Neural cell (in vitro differentiated cells): ENCODE measurements around the gene CREBL2. TPM values are rescaled to one million over a fixed set of nuclear protein-coding genes. Genes with fewer than 3 reads are reported as not detected.

Experiments
- H2AFZ ChIP-seq: fragments of 200-600, 300-800 bp; sonication (generic), shearing (Covaris generic); 2 replicates; pipeline ENCODE4 v1.6.0; 2014; ENCODE audit warnings: low read depth, mild to moderate bottlenecking, antibody characterized with exemption, low read length, moderate library complexity
- H3F3A ChIP-seq: fragments of 200-600 bp; shearing (Covaris generic); 2 replicates; pipeline ENCODE4 v1.6.1; 2016; ENCODE audit warnings: mild to moderate bottlenecking, moderate library complexity, mixed read lengths, antibody characterized with exemption, low read length; ENCODE audit not compliant: insufficient read depth, poor library complexity, severe bottlenecking
- H3K27ac ChIP-seq: fragments of 200-600, 300-800 bp; sonication (generic), shearing (Covaris generic); 2 replicates; pipeline ENCODE4 v1.5.1; 2014; ENCODE audit warnings: mild to moderate bottlenecking, low read length, moderate library complexity
- H3K27me3 ChIP-seq: fragments of 300-800, 200-600 bp; sonication (generic), shearing (Covaris generic); 2 replicates; pipeline ENCODE4 v1.6.0; 2014; ENCODE audit warnings: mild to moderate bottlenecking, low read depth, low read length, moderate library complexity; ENCODE audit not compliant: insufficient read depth
- H3K36me3 ChIP-seq: fragments of 300-800, 200-600 bp; sonication (generic), shearing (Covaris generic); 2 replicates; pipeline ENCODE4 v1.5.1; 2014; ENCODE audit warnings: mild to moderate bottlenecking, antibody characterized with exemption, low read length, moderate library complexity; ENCODE audit not compliant: insufficient read depth
- H3K4me2 ChIP-seq: fragments of 300-800, 200-600 bp; sonication (generic), shearing (Covaris generic); 2 replicates; pipeline ENCODE4 v1.6.0; 2014; ENCODE audit warnings: mild to moderate bottlenecking, low read length
- H3K4me3 ChIP-seq: fragments of 300-800, 200-600 bp; sonication (generic), shearing (Covaris generic); 2 replicates; pipeline ENCODE4 v1.5.1; 2014; ENCODE audit warnings: mild to moderate bottlenecking, low read length, moderate library complexity
- H3K79me2 ChIP-seq: fragments of 200-600 bp; shearing (Covaris generic); replicated peaks from 2 replicates; pipeline ENCODE4 v1.6.0; 2014; ENCODE audit warnings: mild to moderate bottlenecking, low read length, moderate library complexity; ENCODE audit not compliant: insufficient read depth
- H3K9ac ChIP-seq: fragments of 300-800, 200-600 bp; sonication (generic), shearing (Covaris generic); 2 replicates; pipeline ENCODE4 v1.6.1; 2016; ENCODE audit warnings: mild to moderate bottlenecking, low read length, mixed read lengths
- H3K9me2 ChIP-seq: fragments of 200-600 bp; shearing (Covaris generic); 2 replicates; pipeline ENCODE4 v1.6.1; 2016; ENCODE audit warnings: mild to moderate bottlenecking, low read length, mixed read lengths; ENCODE audit not compliant: insufficient read depth
- H3K9me3 ChIP-seq: fragments of 200-600, 300-800 bp; sonication (generic), shearing (Covaris generic); 2 replicates; pipeline ENCODE4 v1.6.1; 2016; ENCODE audit warnings: mild to moderate bottlenecking, mixed run types, low read length, moderate library complexity, mixed read lengths
- H4K20me1 ChIP-seq: fragments of 200-600 bp; shearing (Covaris generic); 2 replicates; pipeline ENCODE4 v1.6.1; 2016; ENCODE audit warnings: mild to moderate bottlenecking, mixed run types; ENCODE audit not compliant: insufficient read depth
- EP300 ChIP-seq: fragments of 450-650 bp; conservative IDR thresholded peaks from 2 replicates; pipeline ENCODE4 v1.6.1; 2014; ENCODE audit warnings: antibody characterized with exemption, mild to moderate bottlenecking, moderate library complexity; ENCODE audit not compliant: poor library complexity, severe bottlenecking
- EZH2 ChIP-seq: fragments of 200-600, 300-800 bp; shearing (Covaris generic), sonication (generic); IDR thresholded peaks from 2 replicates; pipeline ENCODE4 v1.6.1; 2014; ENCODE audit warnings: antibody characterized with exemption, low read length, borderline replicate concordance, mild to moderate bottlenecking; ENCODE audit not compliant: insufficient read depth, poor library complexity, severe bottlenecking
- MXI1 ChIP-seq: fragments of 450-650 bp; conservative IDR thresholded peaks from 2 replicates; pipeline ENCODE4 v1.6.1; 2014; ENCODE audit warnings: antibody characterized with exemption, mild to moderate bottlenecking; ENCODE audit not compliant: poor library complexity, severe bottlenecking
- POLR2AphosphoS5 ChIP-seq: IDR thresholded peaks from 2 replicates; pipeline ENCODE4 v1.6.1; 2012
- RAD21 ChIP-seq: fragments of 450-650 bp; conservative IDR thresholded peaks from 2 replicates; pipeline ENCODE4 v1.6.1; 2014; ENCODE audit warnings: antibody characterized with exemption, mild to moderate bottlenecking, moderate library complexity
- SMC3 ChIP-seq: fragments of 450-650 bp; conservative IDR thresholded peaks from 2 replicates; pipeline ENCODE4 v1.6.1; 2014; ENCODE audit warnings: antibody characterized with exemption, mild to moderate bottlenecking, moderate library complexity; ENCODE audit not compliant: poor library complexity
- TAF1 ChIP-seq: IDR thresholded peaks from 2 replicates; pipeline ENCODE4 v1.6.1; 2012; ENCODE audit warnings: low read depth
- polyA plus RNA-seq: library from polyadenylated mRNA; depleted of rRNA; stranded (reverse); fragments of >200 nt; gene quantifications from 2 replicates; pipeline ENCODE4 v1.2.3, GENCODE V29; 2014
- TF ChIP-seq, protein P1 (sequence below): fragments of 450-650 bp; IDR thresholded peaks from 2 replicates; pipeline ENCODE4 v1.5.1; 2014; ENCODE audit warnings: antibody characterized with exemption, mild to moderate bottlenecking, moderate library complexity; ENCODE audit not compliant: poor library complexity, severe bottlenecking
- TF ChIP-seq, protein P2 (sequence below): IDR thresholded peaks from 2 replicates; pipeline ENCODE4 v1.6.1; 2012; ENCODE audit warnings: borderline replicate concordance

Gene CREBL2
- polyA plus RNA-seq, 1 donor from 2014 or later: 29.9 TPM

- Histone ChIP-seq H2AFZ (no peak overlapping the region), H3K9me3 (peaks cover 5% of the 10 kb centered on the region), H3K4me3 (no peak overlapping the region), H3K27ac (no peak overlapping the region), H3K36me3 (peaks cover 9% of the 10 kb centered on the region), H3K27me3 (peaks cover 2% of the 10 kb centered on the region), H3F3A (no peaks in the 10 kb centered on the region), H3K4me2 (no peak overlapping the region), H3K9me2 (no peaks in the 10 kb centered on the region), H3K9ac (no peak overlapping the region), H3K79me2 (no peaks in the 10 kb centered on the region), H4K20me1 (no peaks in the 10 kb centered on the region)
- TF ChIP-seq SMC3 (no peak), TAF1 (no peak), POLR2AphosphoS5 (no peak), EP300 (no peak), MXI1 (no peak), EZH2 (no peak), RAD21 (no peak)
- TF ChIP-seq, protein P1, sequence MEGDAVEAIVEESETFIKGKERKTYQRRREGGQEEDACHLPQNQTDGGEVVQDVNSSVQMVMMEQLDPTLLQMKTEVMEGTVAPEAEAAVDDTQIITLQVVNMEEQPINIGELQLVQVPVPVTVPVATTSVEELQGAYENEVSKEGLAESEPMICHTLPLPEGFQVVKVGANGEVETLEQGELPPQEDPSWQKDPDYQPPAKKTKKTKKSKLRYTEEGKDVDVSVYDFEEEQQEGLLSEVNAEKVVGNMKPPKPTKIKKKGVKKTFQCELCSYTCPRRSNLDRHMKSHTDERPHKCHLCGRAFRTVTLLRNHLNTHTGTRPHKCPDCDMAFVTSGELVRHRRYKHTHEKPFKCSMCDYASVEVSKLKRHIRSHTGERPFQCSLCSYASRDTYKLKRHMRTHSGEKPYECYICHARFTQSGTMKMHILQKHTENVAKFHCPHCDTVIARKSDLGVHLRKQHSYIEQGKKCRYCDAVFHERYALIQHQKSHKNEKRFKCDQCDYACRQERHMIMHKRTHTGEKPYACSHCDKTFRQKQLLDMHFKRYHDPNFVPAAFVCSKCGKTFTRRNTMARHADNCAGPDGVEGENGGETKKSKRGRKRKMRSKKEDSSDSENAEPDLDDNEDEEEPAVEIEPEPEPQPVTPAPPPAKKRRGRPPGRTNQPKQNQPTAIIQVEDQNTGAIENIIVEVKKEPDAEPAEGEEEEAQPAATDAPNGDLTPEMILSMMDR: no peak
- TF ChIP-seq, protein P2, sequence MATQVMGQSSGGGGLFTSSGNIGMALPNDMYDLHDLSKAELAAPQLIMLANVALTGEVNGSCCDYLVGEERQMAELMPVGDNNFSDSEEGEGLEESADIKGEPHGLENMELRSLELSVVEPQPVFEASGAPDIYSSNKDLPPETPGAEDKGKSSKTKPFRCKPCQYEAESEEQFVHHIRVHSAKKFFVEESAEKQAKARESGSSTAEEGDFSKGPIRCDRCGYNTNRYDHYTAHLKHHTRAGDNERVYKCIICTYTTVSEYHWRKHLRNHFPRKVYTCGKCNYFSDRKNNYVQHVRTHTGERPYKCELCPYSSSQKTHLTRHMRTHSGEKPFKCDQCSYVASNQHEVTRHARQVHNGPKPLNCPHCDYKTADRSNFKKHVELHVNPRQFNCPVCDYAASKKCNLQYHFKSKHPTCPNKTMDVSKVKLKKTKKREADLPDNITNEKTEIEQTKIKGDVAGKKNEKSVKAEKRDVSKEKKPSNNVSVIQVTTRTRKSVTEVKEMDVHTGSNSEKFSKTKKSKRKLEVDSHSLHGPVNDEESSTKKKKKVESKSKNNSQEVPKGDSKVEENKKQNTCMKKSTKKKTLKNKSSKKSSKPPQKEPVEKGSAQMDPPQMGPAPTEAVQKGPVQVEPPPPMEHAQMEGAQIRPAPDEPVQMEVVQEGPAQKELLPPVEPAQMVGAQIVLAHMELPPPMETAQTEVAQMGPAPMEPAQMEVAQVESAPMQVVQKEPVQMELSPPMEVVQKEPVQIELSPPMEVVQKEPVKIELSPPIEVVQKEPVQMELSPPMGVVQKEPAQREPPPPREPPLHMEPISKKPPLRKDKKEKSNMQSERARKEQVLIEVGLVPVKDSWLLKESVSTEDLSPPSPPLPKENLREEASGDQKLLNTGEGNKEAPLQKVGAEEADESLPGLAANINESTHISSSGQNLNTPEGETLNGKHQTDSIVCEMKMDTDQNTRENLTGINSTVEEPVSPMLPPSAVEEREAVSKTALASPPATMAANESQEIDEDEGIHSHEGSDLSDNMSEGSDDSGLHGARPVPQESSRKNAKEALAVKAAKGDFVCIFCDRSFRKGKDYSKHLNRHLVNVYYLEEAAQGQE: no peak
Measured at GRCh38 chr12:12653922-12654321, 42.2 kb downstream of the CREBL2 start.

GRCh38 chr12:12654691-12655460 lies 43.2 kb downstream of the CREBL2 start:
- H3K27ac ChIP-seq: no peak overlapping the region

More at GRCh38 chr12:12654691-12655460, 43.2 kb downstream of the CREBL2 start:
- Histone ChIP-seq H3K4me3 (no peak overlapping the region), H3F3A (no peaks in the 10 kb centered on the region), H3K9ac (no peak overlapping the region), H3K9me2 (no peaks in the 10 kb centered on the region), H3K9me3 (no peaks in the 10 kb centered on the region), H3K79me2 (no peaks in the 10 kb centered on the region), H3K36me3 (peaks cover 9% of the 10 kb centered on the region), H3K27me3 (peaks cover 2% of the 10 kb centered on the region), H2AFZ (no peak overlapping the region), H4K20me1 (no peaks in the 10 kb centered on the region), H3K4me2 (no peak overlapping the region)
- TF ChIP-seq, protein P2: no peak
- TF ChIP-seq EZH2: no peak
- TF ChIP-seq TAF1: no peak
- no peak for TF ChIP-seq RAD21
- no peak for TF ChIP-seq SMC3
- TF ChIP-seq EP300: no peak
- TF ChIP-seq POLR2AphosphoS5: no peak
- TF ChIP-seq, protein P1: no peak
- TF ChIP-seq MXI1: no peak
